Embryonic facial prominence (tissue), 1 donor: ENCODE data around the gene TTYH2.

Experiments
- DNase-seq: peaks from one replicate; pipeline ENCODE4 v3.0.0-alpha.2; 2016; ENCODE audit errors: extremely low spot score

TTYH2 gene

DNA sequence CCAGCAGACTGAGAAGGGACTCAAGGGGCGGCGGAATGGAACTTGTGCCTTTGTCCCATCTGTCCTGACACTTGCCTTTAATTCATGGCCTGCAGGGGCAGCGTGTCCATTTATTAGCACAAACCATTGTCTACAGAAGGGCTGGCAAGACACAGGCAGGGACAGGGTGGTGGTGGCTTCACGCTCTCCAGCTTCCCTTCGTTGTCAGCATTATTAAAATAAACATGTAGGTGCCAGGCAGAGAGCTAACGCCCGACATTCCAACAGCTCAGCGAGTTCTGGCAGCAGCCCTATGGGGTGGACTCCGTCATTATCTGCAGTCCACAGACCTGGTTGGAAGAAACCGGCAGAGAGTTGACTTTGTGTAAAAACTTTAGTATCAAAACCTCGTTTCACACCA lies 77.0 kb downstream of the TTYH2 start:
- no peak for DNase-seq

DNA sequence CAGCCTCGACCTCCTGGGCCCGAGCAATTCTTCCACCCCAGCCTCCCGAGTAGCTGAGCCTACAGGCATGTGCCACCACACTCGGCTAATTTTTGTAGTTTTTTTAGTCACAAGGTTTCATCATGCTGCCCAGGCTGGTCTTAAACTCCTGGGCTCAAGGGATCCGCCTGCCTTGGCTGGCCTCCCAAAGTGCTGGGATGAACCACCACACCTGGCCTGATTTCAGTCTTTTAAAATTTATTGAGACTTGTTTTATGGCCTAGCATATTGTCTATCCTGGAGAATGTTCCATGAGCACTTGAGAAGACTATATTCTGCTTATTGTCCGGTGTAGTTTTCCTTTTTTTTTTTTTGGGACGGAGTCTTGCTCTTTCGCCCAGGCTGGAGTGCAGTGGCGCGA lies 79.1 kb downstream of the TTYH2 start:
- DNase-seq: no peak

DNA sequence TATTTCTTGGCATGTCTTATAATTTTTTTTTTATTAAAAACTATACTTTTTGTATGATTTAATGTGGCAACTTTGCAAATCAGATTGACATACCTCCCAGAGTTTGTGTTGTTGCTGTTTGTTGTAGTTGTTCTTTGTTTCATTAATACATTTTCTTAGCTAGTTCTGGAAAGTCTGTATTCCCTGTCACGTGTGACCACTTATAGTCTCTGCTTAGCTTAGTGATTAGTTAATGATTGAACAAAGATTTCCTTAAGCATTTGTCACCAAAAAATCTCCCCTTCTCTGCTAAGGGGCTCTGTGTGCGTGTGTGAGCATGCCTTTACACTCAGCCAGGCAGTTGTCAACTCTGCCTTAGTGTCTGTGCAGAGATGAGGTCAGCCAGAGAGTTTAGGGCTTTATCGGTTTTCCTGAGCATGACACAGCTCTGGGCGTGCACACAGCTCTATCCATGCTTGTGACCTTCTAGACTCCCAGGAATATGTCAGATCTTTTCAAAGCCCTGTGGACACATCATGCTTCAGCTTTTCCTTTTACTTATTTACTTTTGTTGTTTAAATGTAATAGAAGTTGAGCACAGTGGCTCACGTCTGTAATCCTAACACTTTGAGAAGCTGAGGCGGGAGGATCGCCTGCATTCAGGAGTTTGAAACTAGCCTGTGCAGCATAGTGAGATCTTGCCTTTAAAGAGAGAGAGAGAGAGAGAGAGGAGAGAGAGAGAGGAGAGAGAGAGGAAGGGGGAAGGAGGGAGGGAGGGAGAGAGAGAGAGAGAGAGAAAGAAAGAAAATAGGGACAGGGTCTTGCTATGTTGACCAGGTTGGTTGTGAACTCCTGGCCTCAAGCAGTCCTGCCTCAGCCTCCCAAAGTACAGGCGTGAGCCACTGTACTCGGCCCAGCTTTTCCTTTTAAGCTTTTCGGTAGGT lies 82.5 kb downstream of the TTYH2 start:
- no peak for DNase-seq

DNA sequence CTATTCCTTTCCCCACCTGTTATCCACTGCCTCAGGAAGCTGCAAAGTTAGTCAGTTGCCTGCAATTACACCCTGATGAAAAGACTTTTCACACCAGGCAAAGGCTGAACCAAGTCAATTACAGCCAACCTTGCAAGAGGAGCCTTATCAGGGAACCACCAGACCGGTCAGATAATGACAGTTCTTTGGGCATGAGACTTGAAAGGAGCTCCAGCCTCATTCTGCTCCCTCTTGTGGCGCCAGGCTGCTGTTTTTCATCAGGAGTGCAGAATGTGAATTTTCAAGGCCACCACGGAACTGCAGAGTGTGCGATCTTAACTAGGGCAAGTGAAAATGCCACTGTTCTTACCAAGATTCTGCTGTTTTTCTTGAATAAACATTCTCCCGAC lies 83.2 kb downstream of the TTYH2 start:
- DNase-seq: no peak

DNA sequence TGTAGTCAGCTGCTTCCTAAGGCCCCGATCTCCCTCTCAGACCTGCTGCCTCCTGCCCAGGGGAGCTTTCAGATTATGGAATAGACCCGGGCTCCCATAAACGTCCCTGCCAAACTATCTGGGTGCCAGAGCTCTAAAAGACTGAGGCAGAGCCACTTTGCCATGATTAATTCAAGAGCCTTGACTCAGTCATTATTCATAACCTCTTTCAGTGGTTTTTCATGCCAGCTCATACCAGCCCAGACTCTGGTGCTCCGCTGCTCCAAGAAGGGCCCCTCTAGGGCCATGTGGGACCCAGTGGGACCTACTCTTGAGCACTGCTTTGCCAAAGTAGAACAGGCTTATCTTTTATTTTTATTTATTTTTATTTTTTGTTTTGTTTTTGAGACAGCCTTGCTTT lies 84.6 kb downstream of the TTYH2 start:
- DNase-seq: no peak

DNA sequence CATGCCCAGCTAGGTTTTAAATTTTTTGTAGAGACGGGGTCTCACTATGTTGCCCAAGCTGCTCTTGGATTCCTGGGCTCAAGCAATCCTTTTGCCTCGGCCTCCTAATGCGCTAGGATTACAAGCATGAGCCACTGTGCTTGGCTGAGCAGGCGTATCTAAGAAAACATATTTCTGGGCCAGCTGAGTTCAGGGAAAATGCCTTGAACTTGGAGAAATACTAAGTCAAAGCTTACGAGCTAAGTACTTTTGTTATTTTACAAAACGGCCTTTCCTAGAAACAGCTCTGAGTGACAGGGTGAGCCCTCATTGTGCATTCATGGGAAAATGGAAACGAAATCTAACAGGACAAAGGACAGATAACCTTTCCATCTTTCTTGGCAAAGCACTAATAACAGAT lies 85.4 kb downstream of the TTYH2 start:
- DNase-seq: no peak

DNA sequence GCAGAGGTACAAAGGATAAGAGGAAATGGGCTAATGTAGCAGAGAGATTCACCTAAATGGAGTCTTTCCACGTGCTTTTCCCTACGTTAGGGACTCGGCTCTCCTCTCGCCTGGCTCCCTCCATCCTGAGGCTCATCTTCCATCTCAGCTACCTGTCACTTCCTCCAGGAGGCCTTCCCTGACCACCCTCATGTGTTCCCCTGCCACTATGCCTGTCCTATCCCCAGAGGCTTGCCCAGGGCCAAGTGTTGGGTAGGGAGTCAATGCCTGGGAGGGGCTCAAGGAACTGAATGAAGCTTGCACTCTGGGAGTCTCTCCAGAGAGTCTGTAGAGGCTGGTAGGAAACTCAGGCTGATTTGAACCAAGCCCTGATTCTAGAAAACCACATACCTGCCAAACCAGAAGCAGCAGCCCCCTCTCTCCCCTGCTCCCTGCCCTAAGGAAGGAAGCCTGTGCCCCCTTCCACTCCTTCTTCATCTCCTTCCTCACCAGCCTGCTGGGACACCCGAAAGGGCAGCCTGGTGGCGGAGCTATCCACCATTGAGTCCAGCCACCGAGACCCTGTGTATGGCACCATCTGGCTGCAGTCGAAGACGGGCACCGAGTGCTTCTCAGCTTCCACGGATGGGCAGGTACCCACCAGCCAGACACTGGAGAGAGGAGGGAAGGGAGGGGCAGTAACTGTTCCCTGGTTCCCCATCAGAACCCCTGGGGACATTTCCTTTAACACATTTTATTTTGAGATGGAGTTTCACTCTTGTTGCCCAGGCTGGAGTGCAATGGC lies 86.0 kb downstream of the TTYH2 start:
- DNase-seq: no peak

DNA sequence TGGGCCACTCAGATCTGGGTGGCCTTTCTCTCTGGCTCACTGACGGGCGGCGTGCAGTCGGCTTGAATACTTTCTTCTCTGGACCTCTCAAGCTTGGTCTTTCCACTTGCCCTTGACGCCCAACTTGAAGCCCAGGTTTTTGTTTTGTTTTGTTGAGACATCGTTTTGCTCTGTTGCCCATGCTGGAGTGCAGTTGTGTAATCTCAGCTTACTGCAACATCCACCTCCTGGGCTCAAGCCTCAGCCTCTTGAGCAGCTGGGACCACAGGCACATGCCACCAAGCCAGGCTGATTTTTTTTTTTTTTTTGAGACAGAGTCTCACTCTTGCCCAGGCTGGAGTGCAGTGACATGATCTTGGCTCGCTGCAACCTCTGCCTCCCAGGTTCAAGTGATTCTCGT lies 89.9 kb downstream of the TTYH2 start:
- DNase-seq: no peak

DNA sequence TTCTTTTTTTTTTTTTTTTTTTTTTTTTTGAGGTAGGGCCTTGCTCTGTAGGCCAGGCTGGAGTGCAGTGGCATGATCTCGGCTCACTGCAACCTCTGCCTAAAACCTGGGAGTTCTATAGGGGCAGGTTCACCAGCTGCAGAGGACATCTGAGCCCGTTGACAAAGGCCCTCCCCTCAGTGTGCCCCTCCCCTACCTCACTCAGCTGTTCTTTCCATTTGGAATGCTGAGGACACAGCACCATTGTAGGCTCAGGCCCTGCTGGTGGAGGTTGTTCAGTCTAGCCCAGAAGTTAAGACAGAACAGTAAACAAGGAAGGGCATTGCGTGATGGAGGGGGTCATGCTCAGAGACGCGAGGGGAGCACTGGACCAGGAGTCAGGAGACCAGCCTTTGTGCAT lies 90.8 kb downstream of the TTYH2 start:
- DNase-seq: no peak

DNA sequence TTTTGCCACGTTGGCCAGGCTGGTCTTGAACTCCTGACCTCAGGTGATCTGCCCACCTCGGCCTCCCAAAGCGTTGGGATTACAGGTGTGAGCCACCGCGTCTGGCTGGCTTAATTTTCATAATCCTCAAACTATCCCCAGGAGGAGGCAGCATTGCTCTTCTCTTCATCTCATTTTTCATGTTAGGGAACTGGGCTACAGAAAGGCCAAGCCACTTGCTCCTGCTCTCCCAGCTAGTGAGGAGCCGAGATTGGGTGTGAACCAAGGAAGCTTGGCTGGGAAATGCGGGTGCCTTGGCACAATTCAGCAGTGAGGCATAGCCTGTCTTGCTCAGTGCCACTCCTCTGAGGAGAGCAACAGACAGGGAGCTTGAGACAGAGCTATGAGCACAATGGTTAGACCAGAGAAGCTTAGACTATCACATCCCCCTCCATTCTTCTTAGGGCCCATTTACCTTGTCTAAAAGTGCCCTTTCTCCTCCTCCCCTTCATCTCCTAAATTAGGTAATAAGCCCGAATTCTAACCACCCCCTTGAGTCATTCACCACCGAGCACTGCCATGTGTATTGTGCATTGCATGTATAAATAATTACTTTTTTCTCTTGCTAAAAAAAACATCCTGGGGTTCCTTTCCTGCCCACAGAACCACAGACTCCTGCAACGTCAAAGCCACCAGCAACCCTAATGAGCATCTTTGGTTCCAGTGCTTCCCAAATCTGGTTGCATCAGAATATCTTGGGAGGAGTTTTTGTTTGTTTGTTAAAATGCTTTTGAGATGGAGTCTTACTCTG lies 92.7 kb downstream of the TTYH2 start:
- no peak for DNase-seq

DNA sequence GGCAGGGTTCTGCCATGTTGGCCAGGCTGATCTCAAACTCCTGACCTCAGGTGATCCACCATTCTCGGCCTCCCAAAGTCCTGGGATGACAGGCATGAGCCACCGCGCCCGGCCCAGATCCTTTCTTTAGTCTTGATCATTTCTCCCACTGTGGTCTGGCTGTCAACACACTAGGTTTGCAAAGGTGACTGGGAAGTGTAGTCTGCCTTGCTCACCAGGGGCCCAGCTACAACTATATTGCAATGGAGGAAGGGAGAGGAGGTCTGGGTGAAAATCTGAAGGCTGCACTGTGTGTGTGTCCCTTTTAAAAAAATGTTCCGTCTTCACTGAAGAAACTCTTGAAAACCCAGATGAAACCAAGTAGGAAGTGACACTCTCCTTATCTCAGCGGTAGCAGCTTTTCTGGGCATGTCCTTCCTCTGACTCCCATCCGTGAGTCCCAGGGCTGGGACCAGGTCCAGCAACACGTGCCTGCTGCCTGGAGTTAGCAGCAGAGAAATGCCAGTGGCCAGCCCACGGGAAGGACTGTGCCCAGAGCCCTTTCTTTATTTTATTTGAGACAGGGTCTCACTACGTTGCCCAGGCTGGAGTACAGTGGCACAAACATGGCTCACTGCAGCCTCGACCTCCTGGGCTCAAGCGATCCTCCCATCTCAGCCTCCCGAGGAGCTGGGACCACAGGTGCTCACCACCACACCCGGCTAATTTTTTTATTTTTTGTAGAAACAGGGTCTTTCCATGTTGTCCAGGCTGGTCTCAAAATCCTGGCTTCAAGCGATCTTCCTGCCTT lies 94.8 kb downstream of the TTYH2 start:
- DNase-seq: no peak

DNA sequence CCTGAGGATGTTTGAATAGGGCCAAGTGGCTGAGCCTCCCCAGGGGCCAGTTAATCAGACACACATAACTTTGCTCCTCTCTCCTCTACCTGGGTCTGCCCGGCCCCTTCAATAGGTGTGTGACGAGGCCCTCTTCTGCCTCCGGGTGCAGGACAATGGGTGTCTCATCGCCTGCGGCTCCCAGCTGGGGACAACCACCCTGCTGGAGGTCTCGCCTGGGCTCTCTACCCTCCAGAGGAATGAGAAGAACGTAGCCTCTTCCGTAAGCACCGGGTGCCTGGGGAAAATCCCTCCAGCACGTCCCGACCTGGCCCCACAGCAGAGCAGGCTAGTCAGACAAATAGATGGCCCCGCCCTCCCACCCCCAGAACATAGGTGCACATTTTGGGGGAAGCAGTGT lies 96.5 kb downstream of the TTYH2 start:
- DNase-seq: no peak
